T-helper 22 cell (primary cell): ENCODE data around the gene PIGL.

Source experiments
- DNase-seq: peaks from one replicate; pipeline ENCODE4 v3.0.0-alpha.2; 2020; ENCODE audit warnings: low read depth

Gene PIGL

GRCh38 chr17:16353317-16354174 is 136.5 kb downstream of the PIGL start, which contains the start of gene CENPV:
CENPV (minus strand) TSS chr17:16353469; CDS start chr17:16353436, 33 bp downstream.
- DNase-seq: peak; percentile 41

DNA sequence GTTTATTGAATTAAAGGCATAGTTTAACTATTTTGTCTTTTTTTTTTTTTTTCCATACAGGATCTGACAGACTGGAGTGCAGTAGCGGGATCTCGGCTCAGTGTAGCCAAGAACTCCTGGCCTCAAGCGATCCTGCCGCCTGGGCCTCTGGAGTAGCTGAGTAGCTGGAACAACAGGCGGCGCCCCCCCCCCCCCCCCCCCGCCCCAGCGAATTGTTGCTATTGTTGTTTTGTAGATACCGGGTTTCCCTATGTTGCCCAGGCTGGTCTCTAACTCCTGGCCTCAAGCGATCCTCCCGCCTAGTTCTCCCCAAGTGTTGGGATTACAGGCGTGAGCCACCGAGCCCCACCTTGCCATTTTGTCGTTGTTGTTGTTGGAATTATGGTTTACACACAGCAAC is 137.6 kb downstream of the PIGL start:
- DNase-seq: no peak

DNA sequence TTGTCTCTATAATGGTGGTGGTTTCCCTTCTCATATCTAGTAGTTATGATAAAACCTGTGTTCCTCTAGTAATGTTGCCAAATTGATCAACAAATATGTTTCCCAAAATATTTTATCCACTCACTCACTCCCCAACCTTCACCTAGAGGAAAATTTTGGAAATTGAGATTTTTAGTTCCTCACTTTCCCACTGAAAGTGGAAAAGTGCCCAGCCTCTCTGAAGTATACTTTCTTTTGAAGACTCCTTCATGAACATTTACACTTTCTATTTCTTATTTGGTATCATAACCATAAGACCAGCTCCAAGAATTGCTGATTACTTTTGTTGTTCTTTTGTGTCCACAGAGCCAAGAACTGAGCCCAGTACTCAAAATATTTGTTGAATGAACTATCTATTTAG is 141.4 kb downstream of the PIGL start:
- DNase-seq: no peak

DNA sequence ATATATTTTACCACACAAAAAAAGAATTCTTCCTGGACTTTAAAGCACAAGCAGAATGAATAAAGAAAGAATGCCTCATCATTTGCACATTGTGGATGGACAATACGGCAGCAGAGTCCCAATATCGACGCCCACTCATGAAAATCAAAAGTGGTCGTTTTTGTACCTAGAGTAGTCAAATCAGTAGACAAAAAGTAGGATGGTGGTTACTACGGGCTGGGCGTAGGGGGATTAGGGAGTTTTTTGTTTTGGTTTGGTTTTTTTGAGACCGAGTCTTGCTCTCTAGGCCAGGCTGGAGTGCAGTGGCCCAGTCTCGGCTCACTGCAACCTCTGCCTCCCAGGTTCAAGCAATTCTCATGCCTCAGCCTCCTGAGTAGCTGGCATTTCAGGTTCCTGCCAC is 144.9 kb downstream of the PIGL start:
- DNase-seq: no peak

- DNase-seq: peak; percentile 29
Measured at GRCh38 chr17:16363749-16364536, 146.9 kb downstream of the PIGL start.

DNA sequence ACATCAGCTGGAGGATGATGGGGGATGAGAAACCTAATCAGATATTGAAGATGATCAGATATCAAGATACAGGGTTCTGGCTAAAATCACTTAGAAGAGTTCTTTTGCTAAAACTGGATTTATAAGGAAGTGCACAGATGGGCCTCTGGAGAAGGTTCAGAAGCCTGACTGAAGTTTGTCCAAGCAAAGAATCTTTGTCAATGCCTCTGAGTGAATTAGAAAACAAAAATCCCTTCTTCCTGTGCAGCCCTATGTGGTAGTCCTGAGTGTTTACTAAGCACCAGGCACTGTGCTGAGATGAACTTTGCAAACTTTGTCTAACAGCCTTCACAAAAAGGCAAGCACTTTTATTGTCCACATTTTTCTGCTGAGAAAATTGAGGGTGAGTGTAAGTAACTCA is 147.6 kb downstream of the PIGL start:
- no peak for DNase-seq

DNA sequence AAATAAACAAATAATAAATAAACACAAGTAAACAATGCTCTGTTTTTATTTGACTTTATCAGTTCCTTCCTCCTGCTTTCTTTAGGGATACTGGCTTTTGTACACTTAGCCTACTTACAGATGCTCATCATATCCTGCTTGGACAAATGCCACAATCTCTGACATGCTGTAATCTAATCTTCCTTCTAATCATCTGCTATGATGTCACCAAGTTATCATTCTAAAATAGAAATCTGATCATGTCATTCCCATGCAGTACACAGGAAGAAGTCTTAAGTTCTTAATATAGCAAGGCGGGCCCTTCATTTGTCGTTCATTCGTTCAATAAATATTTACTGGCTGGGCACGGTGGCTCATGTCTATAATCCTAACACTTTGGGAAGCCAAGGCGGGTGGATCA is 154.7 kb downstream of the PIGL start:
- DNase-seq: no peak

- no peak for DNase-seq
Measured at GRCh38 chr17:16374146-16374938, 157.3 kb downstream of the PIGL start.
